ENCODE measurements around the gene NME3. TPM values are rescaled to one million over a fixed set of nuclear protein-coding genes. Genes with fewer than 3 reads are reported as not detected.

The NME3 gene
- total and polyA plus RNA-seq, 9 of the 15 experiments (the other 6 are each of a cell fraction or from before 2014, with no cell fraction given): 0.68 to 76.3 (median 11.5) TPM

GRCh38 chr16:1789643-1790045, 18.3 kb upstream of the NME3 start:
- no peak overlapping the region for H3K4me2 ChIP-seq (ENCODE audit: insufficient read depth, low read length)
- no peaks in the 10 kb centered on the region for H3K9me3 ChIP-seq (replicated peaks; ENCODE audit: control insufficient read depth, insufficient read depth, low read depth, low read length)
- in situ Hi-C loops (cut with MboI): no loop called here
- FAIRE-seq: no peak
- no peak overlapping the region for H3K9ac ChIP-seq (ENCODE audit: insufficient read depth in 1 of 2, low read depth in 2 of 2, low read length in 2 of 2)
- ChIA-PET POLR2A (interaction anchor here (0.6 kb wide), 1 partner anchor 15 kb away, joined by 3 read pairs; no protein-coding TSS in a partner anchor), CTCF (ENCODE audit: low intra/inter-chr PET ratio) (no interaction called here)
- no peak for TF ChIP-seq BRF1 (IDR thresholded peaks at IDR 0.05; ENCODE audit: borderline replicate concordance, extremely low read depth, insufficient read length)
- TF ChIP-seq EGR1 (conservative IDR thresholded peaks at IDR 0.05): peak; percentile 33
- no peak for TF ChIP-seq KLF13 (tag; IDR thresholded peaks at IDR 0.05; ENCODE audit: borderline replicate concordance, low read depth)
- TF ChIP-seq ZBTB33 (CRISPR knock-in tag; IDR thresholded peaks at IDR 0.05): 0 out of 2 replicates have a peak, but pooled peaks have one; percentile 11
- no peak for TF ChIP-seq ZNF830 (CRISPR knock-in tag; IDR thresholded peaks at IDR 0.05)
- no peak for TF ChIP-seq E2F6 (IDR thresholded peaks at IDR 0.05; ENCODE audit: borderline replicate concordance in 1 of 2, extremely low read depth in 1 of 2, insufficient read depth in 1 of 2, insufficient read length in 1 of 2, low read depth in 1 of 2, low read length in 1 of 2, poor library complexity in 1 of 2, severe bottlenecking in 1 of 2)
- TF ChIP-seq DLX4 (CRISPR knock-in tag; IDR thresholded peaks at IDR 0.05): no peak
- TF ChIP-seq CREB5 (CRISPR knock-in tag; IDR thresholded peaks at IDR 0.05): no peak
- peak; percentile 46; the same call in 2 of the 3 replicates for ATAC-seq
- 84% methylated on average over 14 of the region's 25 CpGs for WGBS (ENCODE audit: insufficient coverage, low coverage, missing lambda C conversion rate)
- peaks cover 55% of the 10 kb centered on the region; the same call in 1 of the 3 replicates for H3K36me3 ChIP-seq (ENCODE audit: control insufficient read depth, insufficient read depth, low read length)
- peaks cover 26% of the 10 kb centered on the region for H3K79me2 ChIP-seq (ENCODE audit: control insufficient read depth, insufficient read depth, low read length)
- peak in 2 of 4 experiments; percentile 43 to 53 for DNase-seq (ENCODE audit: extremely low read depth in 1 of 4, low spot score in 3 of 4)
- no peaks in the 10 kb centered on the region; the same call in 1 of the 2 replicates for H4K20me1 ChIP-seq (replicated peaks; ENCODE audit: control insufficient read depth, insufficient read depth, low read length)
- peaks cover 0 to 84% of the 10 kb centered on the region in 2 experiments; a peak in 2 of 5 replicates for H3K4me1 ChIP-seq (replicated peaks in 1 of 2; ENCODE audit: control insufficient read depth in 2 of 2, insufficient read depth in 2 of 2, low read length in 2 of 2)
- H2AFZ ChIP-seq (ENCODE audit: low read depth, low read length): no peak overlapping the region
- intact Hi-C loops (cut with micrococcal nuclease): no loop called here
- no peaks in the 10 kb centered on the region for H3K9me1 ChIP-seq (ENCODE audit: control insufficient read depth, insufficient read depth, low read length)
- H3K27ac ChIP-seq (ENCODE audit: extremely low read depth, low read depth, low read length): no peak overlapping the region
- no peaks in the 10 kb centered on the region for H3K27me3 ChIP-seq (ENCODE audit: control insufficient read depth in 2 of 2, insufficient read depth in 2 of 2, low read length in 2 of 2)
- H3K4me3 ChIP-seq: no peak overlapping the region
- no TSS peak for BruUV-seq (replicated peaks)
